Epithelial cell of proximal tubule (primary cell): ENCODE results near the gene TMEM45A. TPM values are rescaled to one million over a fixed set of nuclear protein-coding genes. Genes with fewer than 3 reads are reported as not detected.
A peak's percentile ranks its signal among the peaks of the same experiment; 100 is the strongest.
"Not testable (repeated sequence)": the region's sequence is repeated elsewhere in the genome, so short reads cannot be mapped to it uniquely, and the experiment has no call there.

Experiments used
- DNase-seq: peaks from one replicate; pipeline ENCODE4 v3.0.0-alpha.2; 2011; ENCODE audit warnings: low read depth
- H3K4me3 ChIP-seq: 2 replicates; pipeline ENCODE4 v1.5.1; 2011; ENCODE audit warnings: low read depth, mild to moderate bottlenecking, low read length
- total RNA-seq: library from RNA; depleted of rRNA; stranded (reverse); fragments of >200 nt; gene quantifications from 2 replicates; pipeline ENCODE4 v1.2.3, GENCODE V29; 2015
- TF ChIP-seq, protein P1 (sequence below): conservative IDR thresholded peaks from 2 replicates; pipeline ENCODE4 v1.5.1; 2012; ENCODE audit warnings: low read depth, mild to moderate bottlenecking, low read length

Gene TMEM45A, protein sequence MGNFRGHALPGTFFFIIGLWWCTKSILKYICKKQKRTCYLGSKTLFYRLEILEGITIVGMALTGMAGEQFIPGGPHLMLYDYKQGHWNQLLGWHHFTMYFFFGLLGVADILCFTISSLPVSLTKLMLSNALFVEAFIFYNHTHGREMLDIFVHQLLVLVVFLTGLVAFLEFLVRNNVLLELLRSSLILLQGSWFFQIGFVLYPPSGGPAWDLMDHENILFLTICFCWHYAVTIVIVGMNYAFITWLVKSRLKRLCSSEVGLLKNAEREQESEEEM
- 1.8 and 2.1 TPM in 2 replicates for total RNA-seq

DNA sequence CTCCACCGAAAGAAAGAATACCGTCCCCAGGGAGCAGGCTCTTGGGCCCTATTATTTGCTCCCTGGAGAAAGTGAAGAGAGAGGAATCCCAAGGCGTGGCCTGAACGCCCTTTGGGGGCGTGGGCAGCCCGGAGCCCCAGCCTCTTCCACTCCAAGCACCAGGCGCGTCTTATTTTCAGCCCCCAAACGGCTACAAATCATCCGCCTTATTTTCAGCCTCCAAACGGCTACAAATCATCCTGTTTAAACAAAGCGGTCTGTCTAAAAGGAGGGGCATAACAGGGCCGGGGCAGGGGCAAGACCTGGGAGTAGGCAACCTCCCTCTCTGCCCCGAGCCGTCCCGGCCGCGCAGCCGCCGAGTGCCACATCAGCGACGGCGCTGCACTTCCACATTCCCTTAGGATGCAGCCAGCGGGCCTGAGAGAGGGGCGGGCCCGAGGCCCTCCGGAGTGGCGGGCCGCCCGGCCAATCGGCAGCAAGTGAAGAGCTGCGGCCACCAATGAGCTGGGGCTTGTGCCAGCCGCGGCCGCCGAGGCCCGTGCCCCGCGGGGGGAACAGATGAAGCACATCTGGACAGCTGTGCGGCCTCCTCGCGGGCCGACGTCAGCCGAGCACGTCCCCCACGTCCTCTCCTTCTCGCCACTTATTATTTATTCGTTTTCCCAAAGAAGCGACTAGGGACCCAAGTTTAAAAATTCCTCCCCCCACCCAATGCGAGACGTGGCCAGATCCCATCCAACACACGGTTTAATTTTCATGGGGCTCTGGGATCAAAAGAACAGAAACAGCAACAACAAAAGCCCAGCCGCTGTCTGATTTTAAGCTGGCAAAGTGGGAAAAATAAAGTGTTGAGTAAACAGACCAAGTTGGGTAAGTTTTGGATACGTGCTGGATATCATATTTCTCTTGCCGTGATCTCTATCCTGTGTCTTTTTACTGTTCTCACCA lies at the start of gene TMEM45A:
Gene TMEM45A, plus strand, starts transcription at position 561 of the 948 bp plus-strand sequence. CDS start 62,593 bp downstream, outside the sequence.
- TF ChIP-seq, protein P1, sequence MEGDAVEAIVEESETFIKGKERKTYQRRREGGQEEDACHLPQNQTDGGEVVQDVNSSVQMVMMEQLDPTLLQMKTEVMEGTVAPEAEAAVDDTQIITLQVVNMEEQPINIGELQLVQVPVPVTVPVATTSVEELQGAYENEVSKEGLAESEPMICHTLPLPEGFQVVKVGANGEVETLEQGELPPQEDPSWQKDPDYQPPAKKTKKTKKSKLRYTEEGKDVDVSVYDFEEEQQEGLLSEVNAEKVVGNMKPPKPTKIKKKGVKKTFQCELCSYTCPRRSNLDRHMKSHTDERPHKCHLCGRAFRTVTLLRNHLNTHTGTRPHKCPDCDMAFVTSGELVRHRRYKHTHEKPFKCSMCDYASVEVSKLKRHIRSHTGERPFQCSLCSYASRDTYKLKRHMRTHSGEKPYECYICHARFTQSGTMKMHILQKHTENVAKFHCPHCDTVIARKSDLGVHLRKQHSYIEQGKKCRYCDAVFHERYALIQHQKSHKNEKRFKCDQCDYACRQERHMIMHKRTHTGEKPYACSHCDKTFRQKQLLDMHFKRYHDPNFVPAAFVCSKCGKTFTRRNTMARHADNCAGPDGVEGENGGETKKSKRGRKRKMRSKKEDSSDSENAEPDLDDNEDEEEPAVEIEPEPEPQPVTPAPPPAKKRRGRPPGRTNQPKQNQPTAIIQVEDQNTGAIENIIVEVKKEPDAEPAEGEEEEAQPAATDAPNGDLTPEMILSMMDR, result no peak
- DNase-seq, result peak; percentile 16
- peak within 1 kb of the TSS; percentile 70 for H3K4me3 ChIP-seq

DNA sequence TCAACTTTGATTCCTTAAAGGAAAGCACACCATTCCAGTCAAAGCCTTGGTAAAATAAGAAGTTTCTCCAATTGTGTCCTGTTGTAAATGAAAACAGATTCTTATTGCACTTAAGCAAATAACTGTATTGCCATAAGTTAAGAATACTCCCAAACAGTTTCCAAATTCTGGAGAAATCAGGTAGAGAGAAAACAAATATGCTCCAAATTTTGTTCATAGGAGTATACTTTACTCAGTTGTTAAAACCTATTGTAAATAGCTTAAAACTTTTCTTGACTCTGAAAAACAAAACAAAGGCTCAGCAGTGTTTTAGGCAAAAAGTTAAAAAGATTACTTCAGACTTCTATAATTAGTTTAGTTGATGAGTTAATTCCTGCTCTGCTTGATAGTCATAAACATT lies 48.7 kb upstream of the TMEM45A start:
- TF ChIP-seq, protein P1, result no peak
- DNase-seq, result no peak

DNA sequence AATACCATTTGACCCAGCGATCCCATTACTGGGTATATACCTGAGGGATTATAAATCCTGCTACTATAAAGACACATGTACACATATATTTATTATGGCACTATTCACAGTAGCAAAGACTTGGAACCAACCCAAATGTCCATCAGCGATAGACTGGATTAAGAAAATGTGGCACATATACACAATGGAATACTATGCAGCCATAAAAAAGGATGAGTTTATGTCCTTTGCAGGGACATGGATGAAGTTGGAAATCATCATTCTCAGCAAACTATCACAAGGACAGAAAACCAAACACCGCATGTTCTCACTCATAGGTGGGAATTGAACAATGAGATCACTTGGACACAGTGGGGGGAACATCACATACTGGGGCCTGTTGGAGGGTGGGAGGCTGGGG lies 45.4 kb upstream of the TMEM45A start:
- H3K4me3 ChIP-seq, DNase-seq: not testable (repeated sequence)

More for the DNA sequence above, 48.7 kb upstream of the TMEM45A start:
- no peak overlapping the region for H3K4me3 ChIP-seq

DNA sequence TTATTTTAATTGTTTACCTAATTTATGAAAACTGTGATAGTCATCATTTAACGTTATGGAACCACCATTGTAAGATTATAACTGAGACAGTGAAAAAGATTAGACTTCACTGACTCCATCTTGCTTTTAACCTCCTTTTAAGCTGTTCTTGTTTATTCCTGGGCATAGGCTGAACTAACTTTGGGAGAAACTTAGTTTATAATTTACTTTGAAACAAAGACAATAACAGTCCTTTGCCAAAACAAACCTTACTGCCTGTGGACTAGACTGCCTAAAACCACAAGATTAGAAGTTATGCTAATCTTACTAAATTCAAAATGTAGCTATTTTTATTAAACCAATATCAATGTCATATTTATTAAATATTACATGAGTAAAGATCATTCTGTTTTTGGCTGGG lies 44.3 kb upstream of the TMEM45A start:
- no peak for DNase-seq
- H3K4me3 ChIP-seq, result no peak overlapping the region
- TF ChIP-seq, protein P1, result no peak

DNA sequence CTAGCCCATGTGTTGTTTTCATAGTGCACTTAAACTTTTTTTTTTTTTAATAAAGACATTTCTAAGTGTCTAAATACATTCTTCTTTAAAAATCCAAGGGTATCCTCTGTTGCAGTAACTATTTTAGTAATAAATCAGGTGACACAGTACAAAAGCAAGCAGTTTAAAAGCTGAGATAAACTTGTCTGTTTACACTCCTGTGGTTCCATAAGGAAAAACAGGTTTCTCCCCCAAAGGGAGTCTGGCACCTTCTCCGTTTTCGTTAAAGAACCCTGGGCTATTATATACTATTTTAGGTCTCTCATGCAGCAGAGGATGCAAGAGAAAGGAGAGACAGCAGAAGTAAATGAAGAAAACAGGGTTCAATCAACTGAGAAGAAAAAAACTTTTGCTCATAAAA lies 43.2 kb upstream of the TMEM45A start:
- DNase-seq, result no peak
- TF ChIP-seq, protein P1, result no peak

DNA sequence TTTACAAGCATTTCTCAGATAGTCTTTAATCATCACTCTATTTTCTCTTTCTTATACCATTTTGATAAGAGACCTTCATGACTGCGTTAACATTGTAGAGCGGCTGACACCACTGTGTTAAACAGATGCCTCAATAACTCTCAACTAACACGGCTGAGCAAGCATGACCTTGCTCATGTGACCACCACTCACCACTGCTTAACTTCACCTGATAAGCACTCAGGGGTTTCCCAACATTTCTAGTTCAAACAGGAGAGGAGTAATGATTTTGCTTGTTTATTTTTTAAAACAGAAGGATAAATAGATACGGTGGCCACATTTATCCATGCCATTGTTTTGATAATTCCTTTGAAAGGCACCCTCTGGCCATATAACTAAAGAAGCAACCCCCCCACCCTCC lies 37.7 kb upstream of the TMEM45A start:
- TF ChIP-seq, protein P1, result no peak
- H3K4me3 ChIP-seq, result no peak overlapping the region
- peak; percentile 70 for DNase-seq

More for the DNA sequence above, 43.2 kb upstream of the TMEM45A start:
- no peak overlapping the region for H3K4me3 ChIP-seq

DNA sequence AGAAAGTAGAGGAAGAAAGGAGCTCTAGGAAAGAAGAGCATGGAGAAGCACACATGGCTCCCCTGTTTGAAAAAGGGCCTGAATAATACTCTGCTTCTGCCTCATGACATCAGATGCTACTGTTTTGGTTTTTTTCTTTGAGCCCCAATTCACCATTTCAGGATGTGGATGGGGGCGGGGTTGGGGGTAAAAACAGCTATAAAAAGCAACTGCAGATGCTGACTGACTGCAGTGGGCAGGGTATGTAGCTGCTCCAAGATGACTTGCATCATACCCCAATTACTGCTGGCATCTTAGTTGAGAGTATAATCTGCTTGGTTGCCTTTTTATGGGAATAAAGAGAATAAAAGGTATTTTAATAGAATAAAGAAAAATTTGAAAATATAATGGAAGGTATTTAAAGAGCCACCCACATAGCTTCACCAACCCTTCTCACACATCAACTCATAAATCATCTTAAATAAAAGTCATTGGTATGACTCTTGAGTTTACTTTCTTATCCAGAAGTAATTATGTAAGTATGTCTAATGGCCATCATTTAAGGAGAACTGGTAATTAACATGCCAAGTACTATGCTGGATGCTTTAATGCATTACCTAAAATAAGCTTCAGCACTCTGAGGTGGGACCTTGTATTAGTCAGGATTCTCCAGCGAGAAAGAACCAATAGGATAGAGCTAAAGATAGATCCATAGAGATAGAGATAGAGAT lies 36.4 kb upstream of the TMEM45A start:
- DNase-seq, result no peak
- TF ChIP-seq, protein P1, result no peak
- no peak overlapping the region for H3K4me3 ChIP-seq
